ENCODE results near the gene ARMC3.

DNA sequence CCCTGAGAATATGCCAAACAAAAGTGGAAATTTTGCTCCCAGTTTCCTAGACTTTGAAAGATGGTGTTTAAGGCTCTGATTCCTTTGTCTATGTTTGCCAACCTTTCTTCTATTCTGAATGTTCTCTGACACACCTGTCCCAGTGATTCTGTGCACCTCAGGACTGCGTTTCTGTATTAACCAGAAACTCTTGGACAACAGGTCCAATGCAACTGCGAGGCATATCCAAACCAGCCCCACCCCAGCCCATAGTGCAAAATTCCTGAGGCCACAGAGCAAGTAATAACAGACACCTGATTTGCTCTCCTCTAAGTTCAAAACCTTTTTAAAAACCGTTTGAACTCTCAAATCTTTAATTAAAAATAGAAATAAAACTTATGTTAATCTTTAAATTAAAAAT, 130.5 kb downstream of the ARMC3 start:
- TF ChIP-seq, protein P1, sequence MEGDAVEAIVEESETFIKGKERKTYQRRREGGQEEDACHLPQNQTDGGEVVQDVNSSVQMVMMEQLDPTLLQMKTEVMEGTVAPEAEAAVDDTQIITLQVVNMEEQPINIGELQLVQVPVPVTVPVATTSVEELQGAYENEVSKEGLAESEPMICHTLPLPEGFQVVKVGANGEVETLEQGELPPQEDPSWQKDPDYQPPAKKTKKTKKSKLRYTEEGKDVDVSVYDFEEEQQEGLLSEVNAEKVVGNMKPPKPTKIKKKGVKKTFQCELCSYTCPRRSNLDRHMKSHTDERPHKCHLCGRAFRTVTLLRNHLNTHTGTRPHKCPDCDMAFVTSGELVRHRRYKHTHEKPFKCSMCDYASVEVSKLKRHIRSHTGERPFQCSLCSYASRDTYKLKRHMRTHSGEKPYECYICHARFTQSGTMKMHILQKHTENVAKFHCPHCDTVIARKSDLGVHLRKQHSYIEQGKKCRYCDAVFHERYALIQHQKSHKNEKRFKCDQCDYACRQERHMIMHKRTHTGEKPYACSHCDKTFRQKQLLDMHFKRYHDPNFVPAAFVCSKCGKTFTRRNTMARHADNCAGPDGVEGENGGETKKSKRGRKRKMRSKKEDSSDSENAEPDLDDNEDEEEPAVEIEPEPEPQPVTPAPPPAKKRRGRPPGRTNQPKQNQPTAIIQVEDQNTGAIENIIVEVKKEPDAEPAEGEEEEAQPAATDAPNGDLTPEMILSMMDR (IDR thresholded peaks at IDR 0.05) = no peak
- TF ChIP-seq POLR2A (IDR thresholded peaks at IDR 0.05) = no peak

All from uterus (tissue), 2 donors.